ENCODE data around the gene CNTNAP5.

The CNTNAP5 gene

DNA sequence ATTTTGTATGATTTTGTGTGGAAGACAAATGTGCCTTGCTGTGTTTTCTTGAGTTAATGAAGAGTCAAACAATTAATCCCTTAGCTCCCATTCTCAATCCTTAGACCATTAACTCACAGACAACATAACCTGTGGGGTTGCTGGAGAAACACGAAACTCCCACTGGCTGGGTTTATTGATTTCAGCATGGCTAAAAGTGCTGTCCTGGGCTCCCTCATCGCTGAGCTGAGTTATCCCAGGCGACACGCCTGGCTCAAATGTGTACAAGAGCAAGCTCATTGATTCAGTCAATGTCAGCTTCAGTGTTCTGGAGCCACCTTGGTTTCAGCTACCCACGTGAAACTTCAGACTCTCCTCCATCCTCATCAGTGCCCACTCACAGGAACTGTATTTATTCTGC is 896.1 kb downstream of the CNTNAP5 start:
- in situ Hi-C loops (cut with HindIII; ENCODE audit: low pct_ligation_motif_present, low pct_unique_long_range_greater_than_20kb, low sequenced_read_pairs), result no loop called here
- no peak for DNase-seq

DNA sequence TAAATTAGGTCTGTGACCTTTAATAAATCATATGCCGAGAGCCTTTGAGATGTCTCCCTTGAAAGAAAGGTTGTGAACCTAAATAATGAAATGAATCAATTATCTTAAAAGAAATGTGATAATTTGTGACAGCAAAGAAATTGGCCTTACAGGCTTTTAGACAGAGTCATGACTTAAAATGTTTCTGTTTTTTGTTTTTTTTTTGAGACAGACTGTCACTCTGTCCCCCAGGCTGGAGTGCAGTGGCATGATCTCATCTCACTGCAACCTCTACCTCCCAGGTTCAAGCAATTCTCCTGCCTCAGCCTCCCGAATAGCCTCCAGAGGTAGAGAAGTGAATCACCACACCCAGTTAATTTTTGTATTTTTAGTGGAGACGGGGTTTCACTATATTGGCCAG is 898.0 kb downstream of the CNTNAP5 start:
- no peak for DNase-seq
- in situ Hi-C loops (cut with HindIII; ENCODE audit: low pct_ligation_motif_present, low pct_unique_long_range_greater_than_20kb, low sequenced_read_pairs), result no loop called here

DNA sequence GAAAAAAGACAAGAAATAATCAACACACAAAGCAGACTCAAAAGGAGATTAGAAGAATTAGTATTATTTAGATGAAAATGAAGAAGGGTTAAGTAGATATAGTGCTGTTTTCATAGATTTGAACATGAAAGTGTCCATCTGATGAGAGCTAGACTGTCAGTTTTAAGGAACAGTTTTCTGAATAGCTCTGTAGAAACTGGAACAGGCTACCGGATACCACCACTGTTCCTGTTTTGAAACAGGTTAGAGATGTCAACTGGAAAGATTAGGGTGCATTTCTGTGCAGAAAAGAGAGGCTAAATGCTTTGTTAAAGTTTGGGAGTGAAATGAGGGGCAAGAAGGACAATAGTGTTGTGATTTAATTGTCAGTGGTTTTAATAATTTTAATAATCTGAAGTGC is 908.8 kb downstream of the CNTNAP5 start:
- in situ Hi-C loops (cut with HindIII; ENCODE audit: low pct_ligation_motif_present, low pct_unique_long_range_greater_than_20kb, low sequenced_read_pairs), result no loop called here
- no peak for DNase-seq

DNA sequence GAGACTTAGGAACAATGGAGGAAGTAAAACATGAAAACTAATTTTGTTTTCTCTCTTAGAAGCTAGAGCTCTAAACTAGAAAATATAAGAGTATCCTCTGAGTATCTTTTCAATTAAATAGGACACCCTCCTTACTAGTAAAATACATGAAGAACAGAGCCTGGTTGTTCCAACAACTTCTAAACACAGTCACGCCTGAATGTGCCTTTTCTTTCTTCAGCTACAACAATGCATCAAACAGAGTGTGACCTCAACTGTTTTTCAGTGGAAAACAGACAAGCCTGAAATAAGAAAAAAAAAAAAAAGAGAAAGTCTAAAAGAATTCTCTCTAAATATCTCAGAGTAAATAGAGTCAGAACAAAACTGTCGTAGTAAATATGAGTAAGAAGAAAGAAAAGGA is 928.8 kb downstream of the CNTNAP5 start:
- in situ Hi-C loops (cut with HindIII; ENCODE audit: low pct_ligation_motif_present, low pct_unique_long_range_greater_than_20kb, low sequenced_read_pairs), result no loop called here

DNA sequence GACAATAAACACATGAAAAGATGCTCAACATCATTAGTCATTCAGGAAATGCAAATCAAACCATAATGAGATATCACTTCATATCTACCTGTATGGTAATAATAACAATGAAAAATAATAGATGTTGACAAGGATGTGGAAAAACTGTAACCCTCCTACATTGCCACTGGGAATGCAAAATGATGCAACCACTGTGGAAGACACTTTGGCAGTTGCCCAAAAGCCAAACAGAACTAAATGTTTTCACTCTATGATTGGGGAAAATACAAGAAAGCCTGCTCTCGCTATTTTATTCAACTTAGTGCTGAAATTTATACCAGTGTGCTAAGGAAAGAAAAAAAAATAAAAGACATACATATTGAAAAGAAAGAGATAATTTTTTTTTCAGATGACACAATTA is 934.5 kb downstream of the CNTNAP5 start:
- no peak for DNase-seq
- in situ Hi-C loops (cut with HindIII; ENCODE audit: low pct_ligation_motif_present, low pct_unique_long_range_greater_than_20kb, low sequenced_read_pairs), result no loop called here

More for the DNA sequence above, 928.8 kb downstream of the CNTNAP5 start:
- no peak for DNase-seq

DNA sequence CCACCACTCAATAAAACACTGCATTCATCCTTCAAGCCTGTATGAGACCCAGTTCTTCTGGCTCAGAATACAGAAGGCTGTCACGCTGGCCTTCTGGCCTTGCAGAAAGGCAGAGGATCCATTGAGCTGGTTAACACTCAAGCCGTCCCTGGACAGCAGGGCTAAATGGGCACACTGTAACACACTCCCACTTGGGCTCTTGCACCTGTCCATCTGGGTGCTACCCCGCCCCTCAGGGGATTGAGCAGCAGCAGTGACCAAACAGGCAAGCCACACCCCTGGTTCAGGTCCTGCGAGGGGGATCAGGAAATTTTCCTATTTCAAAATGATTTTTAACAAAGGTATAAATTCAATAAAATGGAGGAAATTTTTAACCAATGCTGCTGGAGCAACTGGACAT is 936.0 kb downstream of the CNTNAP5 start:
- no peak for DNase-seq
- in situ Hi-C loops (cut with HindIII; ENCODE audit: low pct_ligation_motif_present, low pct_unique_long_range_greater_than_20kb, low sequenced_read_pairs), result no loop called here
